K562 (cell line): Measurements from ENCODE around the gene SLC25A21. TPM values are rescaled to one million over a fixed set of nuclear protein-coding genes. Genes with fewer than 3 reads are reported as not detected.

ENCODE experiments used
- ATAC-seq: fragments of 200-7000 bp; cut with Tn5 transposase; 3 replicates; pipeline ENCODE4 v1.9.1; 2020; ENCODE audit warnings: moderate library complexity
- BruUV-seq: library from RNA; stranded (reverse); fragments of 400-500 nt; replicated peaks from 2 replicates; lab custom pipeline; 2021; lab: Mats Ljungman, UMichigan
- CTCF ChIA-PET: fragments of 300-600 bp; formaldehyde crosslinking; extraction: SDS; loops from one replicate; lab custom pipeline; 2021; ENCODE audit warnings: low intra/inter-chr PET ratio; lab: Yijun Ruan, JAX
- POLR2A ChIA-PET: fragments of 300-600, 350-650 bp; sonication (Branson Sonifier 250); formaldehyde crosslinking; extraction: SDS; loops from one replicate; lab custom pipeline; 2021; ENCODE audit warnings: antibody characterized with exemption, inconsistent platforms; lab: Yijun Ruan, JAX
- DNase-seq, 4 experiments: peaks; one replicate each; pipeline versions ENCODE4 v3.0.0 to v3.0.0-alpha.2; 2011 to 2018; ENCODE audit warnings: low spot score in 3 of 4, mixed read lengths in 3 of 4; ENCODE audit errors: extremely low read depth in 1 of 4
- FAIRE-seq: peaks from 2 replicates; lab custom pipeline; 2011; peaks lifted over from hg19 to GRCh38; lab: Jason Lieb, UNC
- H2AFZ ChIP-seq: 2 replicates; pipeline ENCODE4 v1.6.0; 2011; ENCODE audit warnings: low read depth, low read length, control low read depth, inconsistent platforms
- H3K27ac ChIP-seq: fragments of 200-600 bp; 3 replicates; pipeline ENCODE4 v1.8.0; 2011; ENCODE audit warnings: low read depth, mild to moderate bottlenecking, control low read depth, inconsistent platforms, low read length, moderate library complexity, mixed read lengths; ENCODE audit errors: extremely low read depth
- H3K27me3 ChIP-seq, 2 experiments: fragments of 300-600 bp in 1 of 2; 2 replicates in 1 of 2; 3 replicates in 1 of 2; pipeline versions ENCODE4 v1.6.0 to v1.8.0; 2011; ENCODE audit warnings: inconsistent platforms in 2 of 2, low read length in 2 of 2, mild to moderate bottlenecking in 1 of 2, mixed read lengths in 1 of 2, moderate library complexity in 1 of 2; ENCODE audit not compliant: control insufficient read depth in 2 of 2, insufficient read depth in 2 of 2
- H3K36me3 ChIP-seq: fragments of 300-600 bp; 3 replicates; pipeline ENCODE4 v1.8.0; 2011; ENCODE audit warnings: mild to moderate bottlenecking, low read length, inconsistent platforms; ENCODE audit not compliant: control insufficient read depth, insufficient read depth
- H3K4me1 ChIP-seq, 2 experiments: fragments of 200-600 bp in 1 of 2; replicated peaks in 1 of 2; 2 replicates in 1 of 2; 3 replicates in 1 of 2; pipeline versions ENCODE4 v1.5.1 to v1.8.0; 2011; ENCODE audit warnings: inconsistent platforms in 2 of 2, low read length in 2 of 2, mild to moderate bottlenecking in 1 of 2, mixed read lengths in 1 of 2, moderate library complexity in 1 of 2; ENCODE audit not compliant: control insufficient read depth in 2 of 2, insufficient read depth in 2 of 2
- H3K4me2 ChIP-seq: 2 replicates; pipeline ENCODE4 v1.6.1; 2011; ENCODE audit warnings: low read length, control low read depth, inconsistent platforms, mixed read lengths; ENCODE audit not compliant: insufficient read depth
- H3K4me3 ChIP-seq: fragments of 200-600 bp; sonication (generic), shearing (Covaris generic); 2 replicates; pipeline ENCODE4 v1.5.1; 2016; ENCODE audit warnings: control low read depth, inconsistent platforms
- H3K79me2 ChIP-seq: fragments of 200-600 bp; 3 replicates; pipeline ENCODE4 v1.8.0; 2011; ENCODE audit warnings: low read length, inconsistent platforms; ENCODE audit not compliant: control insufficient read depth, insufficient read depth
- H3K9ac ChIP-seq, 2 experiments: 2 replicates each; pipeline versions ENCODE4 v1.6.0 to v1.6.1; 2011; ENCODE audit warnings: low read depth in 2 of 2, low read length in 2 of 2, control low read depth in 1 of 2, inconsistent platforms in 1 of 2, mild to moderate bottlenecking in 1 of 2, mixed read lengths in 1 of 2; ENCODE audit not compliant: insufficient read depth in 1 of 2
- H3K9me1 ChIP-seq: one replicate; pipeline ENCODE4 v1.6.0; 2011; ENCODE audit warnings: inconsistent platforms, mild to moderate bottlenecking, low read length, moderate library complexity; ENCODE audit not compliant: control insufficient read depth, insufficient read depth
- H3K9me3 ChIP-seq: replicated peaks from 2 replicates; pipeline ENCODE4 v1.5.1; 2011; ENCODE audit warnings: low read depth, low read length, inconsistent platforms; ENCODE audit not compliant: control insufficient read depth, insufficient read depth
- H4K20me1 ChIP-seq: replicated peaks from 2 replicates; pipeline ENCODE4 v1.6.1; 2011; ENCODE audit warnings: low read length, inconsistent platforms, mixed read lengths; ENCODE audit not compliant: control insufficient read depth, insufficient read depth
- BDP1 ChIP-seq: IDR thresholded peaks from 3 replicates; pipeline ENCODE4 v1.6.1; 2011; ENCODE audit not compliant: insufficient read length, insufficient read depth
- BHLHE40 ChIP-seq: IDR thresholded peaks from 2 replicates; pipeline ENCODE4 v1.6.1; 2011; ENCODE audit warnings: low read length, improper control_type of control experiment
- CXXC5 ChIP-seq: fragments of 250-450 bp; sonication (Bioruptor Pico); IDR thresholded peaks from 2 replicates; pipeline ENCODE4 v1.8.0; 2022; ENCODE audit warnings: inconsistent platforms, mild to moderate bottlenecking, moderate library complexity
- DPF2 ChIP-seq: fragments of 450-650 bp; IDR thresholded peaks from 2 replicates; pipeline ENCODE4 v1.6.1; 2016
- ELF4 ChIP-seq: fragments of 450-650 bp; formaldehyde crosslinking; IDR thresholded peaks from 2 replicates; pipeline ENCODE4 v1.4.0; 2022; ENCODE audit warnings: missing genetic modification characterization
- HNRNPL ChIP-seq: fragments of 200-400 bp; formaldehyde crosslinking; IDR thresholded peaks from 2 replicates; pipeline ENCODE4 v1.6.1; 2017; ENCODE audit warnings: low read depth, mild to moderate bottlenecking, low read length
- NR4A1 ChIP-seq, 2 experiments: fragments of 250-450 bp in 1 of 2; fragments of 450-650 bp in 1 of 2; sonication (Bioruptor Pico) in 1 of 2; IDR thresholded peaks; 2 replicates each; pipeline versions ENCODE4 v1.4.0 to v1.6.1; 2016 to 2020; ENCODE audit warnings: mild to moderate bottlenecking in 2 of 2, missing compliant biosample characterization in 1 of 2, missing genetic modification characterization in 1 of 2, moderate library complexity in 1 of 2
- NRF1 ChIP-seq, 2 experiments: fragments of 450-650 bp; IDR thresholded peaks in 1 of 2; conservative IDR thresholded peaks in 1 of 2; 2 replicates each; pipeline ENCODE4 v1.6.1; 2014; ENCODE audit warnings: mild to moderate bottlenecking in 2 of 2
- PTRF ChIP-seq: fragments of 450-650 bp; IDR thresholded peaks from 2 replicates; pipeline ENCODE4 v1.6.1; 2016; ENCODE audit warnings: mild to moderate bottlenecking, missing genetic modification characterization, missing compliant biosample characterization
- SNRNP70 ChIP-seq: fragments of 200-400 bp; formaldehyde crosslinking; optimal IDR thresholded peaks from 2 replicates; pipeline ENCODE3; 2017; ENCODE audit warnings: low read depth, low read length
- U2AF2 ChIP-seq: fragments of 200-400 bp; formaldehyde crosslinking; optimal IDR thresholded peaks from 2 replicates; pipeline ENCODE3; 2017; ENCODE audit warnings: low read depth, mild to moderate bottlenecking, low read length
- ZFX ChIP-seq: sonication (generic); formaldehyde crosslinking; IDR thresholded peaks from 2 replicates; pipeline ENCODE4 v1.8.0; 2022; ENCODE audit warnings: mild to moderate bottlenecking, missing genetic modification reagents, moderate library complexity
- ZNF354B ChIP-seq: fragments of 250-450 bp; sonication (Bioruptor Pico); IDR thresholded peaks from 2 replicates; pipeline ENCODE4 v1.4.0; 2020
- ZSCAN32 ChIP-seq: fragments of 450-650 bp; formaldehyde crosslinking; IDR thresholded peaks from 2 replicates; pipeline ENCODE4 v1.4.0; 2020; ENCODE audit warnings: mild to moderate bottlenecking, moderate library complexity
- WGBS: fragments of 100-300 bp; shearing (Covaris generic); methylation state at CpG from one replicate; pipeline ENCODE4 v1.1.6; 2016; ENCODE audit warnings: low coverage, mixed read lengths; ENCODE audit not compliant: insufficient coverage; ENCODE audit errors: missing lambda C conversion rate; 5-methylcytosine and 5-hydroxymethylcytosine counted together
- in situ Hi-C: fragments of 300-500 bp; cut with MboI; formaldehyde crosslinking; loops from 4 replicates; pipeline ENCODE4 v1.15.0; 2018; ENCODE audit warnings: inconsistent platforms, mixed read lengths
- intact Hi-C: fragments of 100-400 bp; cut with micrococcal nuclease; formaldehyde crosslinking; loops from 2 replicates; pipeline ENCODE4 v1.14.2; 2022
- polyA plus RNA-seq, 8 experiments: library from polyadenylated mRNA; depleted of rRNA in 4 of 8; stranded (reverse) in 5 of 8; unstranded in 3 of 8; fragments of >200 nt; fragmentation: Nextera tagmentation in 2 of 8; fragmentation: Illumina TruSeq in 1 of 8; extraction: Ambion mirVana in 2 of 8; extraction: Trizol in 1 of 8; gene quantifications; 2 replicates each; pipeline versions ENCODE4 v1.2.1 to v1.2.3, GENCODE V29; 2011 to 2014; ENCODE audit warnings: inconsistent platforms in 1 of 8, missing spikeins in 1 of 8
- total RNA-seq, 7 experiments: library from RNA; depleted of rRNA in 6 of 7; stranded (reverse); fragments of >200 nt in 6 of 7; fragmentation: Illumina TruSeq in 2 of 7; extraction: Trizol in 2 of 7; gene quantifications; 2 replicates each; pipeline versions ENCODE4 v1.2.1 to v1.2.3, GENCODE V29; 2011 to 2021; ENCODE audit warnings: low replicate concordance in 1 of 7

Gene SLC25A21
- total and polyA plus RNA-seq, 9 of the 15 experiments (the other 6 are each of a cell fraction or from before 2014, with no cell fraction given) = 15.2 to 46.7 (median 28.7) TPM

- Histone ChIP-seq H3K27ac (no peak overlapping the region), H3K27me3 (no peaks in the 10 kb centered on the region), H3K9ac (no peak overlapping the region), H3K4me1 (no peaks in the 10 kb centered on the region), H3K9me3 (no peaks in the 10 kb centered on the region), H4K20me1 (no peaks in the 10 kb centered on the region), H2AFZ (no peak overlapping the region), H3K9me1 (no peaks in the 10 kb centered on the region), H3K36me3 (0 out of 3 replicates have a peak, but pooled peaks cover 3% of the 10 kb centered on the region)
- intact Hi-C loops = no loop called here
- no peak for FAIRE-seq
- 33% methylated on average over 3 of the region's 3 CpGs for WGBS
- no TSS peak for BruUV-seq
- no peak for ATAC-seq
- TF ChIP-seq ELF4 (CRISPR knock-in tag) (no peak), HNRNPL (no peak), ZSCAN32 (no peak), BHLHE40 (no peak), BDP1 (no peak), PTRF (no peak), ZFX (CRISPR knock-in tag) (no peak), SNRNP70 (no peak), NR4A1 (CRISPR knock-in tag; IDR thresholded peaks at IDR 0.05) (no peak), NR4A1 (tag; IDR thresholded peaks at IDR 0.05) (no peak), CXXC5 (CRISPR knock-in tag) (no peak), DPF2 (no peak), ZNF354B (CRISPR knock-in tag) (no peak), U2AF2 (no peak), NRF1 (conservative IDR thresholded peaks at IDR 0.05 in 1 of 2, IDR thresholded peaks at IDR 0.05 in 1 of 2) (no peak)
- TF ChIP-seq, all 486 proteins: peak for 0
- DNase-seq = no peak
- Histone ChIP-seq H3K4me2 (no peak overlapping the region), H3K79me2 (peaks cover 10% of the 10 kb centered on the region; the same call in 1 of the 3 replicates), H3K4me3 (no peak overlapping the region)
- CTCF ChIA-PET = no interaction called here
- POLR2A ChIA-PET = interaction anchor here (1.4 kb wide), 1 partner anchor 9 kb away, joined by 3 read pairs; no protein-coding TSS in a partner anchor
- in situ Hi-C loops = no loop called here
These were observed 219.7 kb downstream of the SLC25A21 start for GRCh38 chr14:36952689-36953088.
